Stimulated activated CD8-positive, alpha-beta memory T cell treated with anti-CD3 and anti-CD28 coated beads, Interleukin-4, amount 100 ng/mL, for 1 hour (primary cell): ENCODE results near the gene NONO.
A peak's percentile ranks its signal among the peaks of the same experiment; 100 is the strongest.
"Not testable (repeated sequence)": the region's sequence is repeated elsewhere in the genome, so short reads cannot be mapped to it uniquely, and the experiment has no call there.

Source experiments
- DNase-seq, 2 donors: peaks; one replicate each; pipeline ENCODE4 v3.0.0-alpha.2; 2020; ENCODE audit warnings: low read depth in 2 of 2, low spot score in 1 of 2

Gene NONO

GRCh38 chrX:71283403-71284143 lies at the start of gene NONO:
TSS of gene NONO (plus strand) at chrX:71283635. CDS start at chrX:71290638, 7,003 bp downstream.
- DNase-seq = peak; percentile 38 to 56

GRCh38 chrX:71235482-71235881 lies 48.0 kb upstream of the NONO start:
- DNase-seq = no peak

- DNase-seq = no peak
Measured at GRCh38 chrX:71236836-71237235, 46.6 kb upstream of the NONO start.

- DNase-seq = no peak
Measured at GRCh38 chrX:71239781-71240180, 43.7 kb upstream of the NONO start.

GRCh38 chrX:71241301-71241700 lies 42.1 kb upstream of the NONO start:
- DNase-seq = no peak

- no peak for DNase-seq
Measured at GRCh38 chrX:71244359-71245128, 38.9 kb upstream of the NONO start.

GRCh38 chrX:71245159-71245558 lies 38.3 kb upstream of the NONO start:
- no peak for DNase-seq

GRCh38 chrX:71250841-71251240 lies 32.6 kb upstream of the NONO start:
- no peak for DNase-seq

GRCh38 chrX:71251466-71251973 lies 31.9 kb upstream of the NONO start:
- no peak for DNase-seq

GRCh38 chrX:71252221-71252620 lies 31.2 kb upstream of the NONO start:
- no peak for DNase-seq

GRCh38 chrX:71253253-71254091 lies 30.0 kb upstream of the NONO start:
- no peak for DNase-seq

- peak; percentile 52 to 53 for DNase-seq
Measured at GRCh38 chrX:71254092-71254963, 29.1 kb upstream of the NONO start, which contains the start of gene ZMYM3. TSS of gene ZMYM3 (minus strand) at chrX:71254140. CDS start at chrX:71253255, 885 bp downstream.

- no peak for DNase-seq
Measured at GRCh38 chrX:71256051-71256450, 27.4 kb upstream of the NONO start.

GRCh38 chrX:71256856-71257255 lies 26.6 kb upstream of the NONO start:
- DNase-seq = no peak

- DNase-seq = not testable (repeated sequence)
Measured at GRCh38 chrX:71268624-71269023, 14.8 kb upstream of the NONO start.

GRCh38 chrX:71269801-71270395 lies 13.5 kb upstream of the NONO start:
- DNase-seq = no peak

GRCh38 chrX:71272313-71272712 lies 11.1 kb upstream of the NONO start:
- DNase-seq = not testable (repeated sequence)

- DNase-seq = not testable (repeated sequence)
Measured at GRCh38 chrX:71281300-71281699, 2.1 kb upstream of the NONO start.

GRCh38 chrX:71282514-71283402 lies 677 bp upstream of the NONO start:
- no peak for DNase-seq
